HepG2 (cell line): ENCODE data around the gene AGPAT2. TPM values are rescaled to one million over a fixed set of nuclear protein-coding genes. Genes with fewer than 3 reads are reported as not detected.

Source experiments
- ATAC-seq: fragments of 200-7000 bp; cut with Tn5 transposase; 3 replicates; pipeline ENCODE4 v1.9.1; 2020; ENCODE audit warnings: mild to moderate bottlenecking, moderate library complexity
- BruUV-seq: library from RNA; stranded (reverse); fragments of 400-500 nt; replicated peaks from 2 replicates; lab custom pipeline; 2021; lab: Mats Ljungman, UMichigan
- CTCF ChIA-PET: fragments of 300-600 bp; formaldehyde crosslinking; extraction: SDS; loops from one replicate; lab custom pipeline; 2021; ENCODE audit warnings: low total read pairs, inconsistent platforms, low intra/inter-chr PET ratio; lab: Yijun Ruan, JAX
- POLR2A ChIA-PET: fragments of 350-600 bp; sonication (Branson Sonifier 250); formaldehyde crosslinking; loops from one replicate; lab custom pipeline; 2020; ENCODE audit warnings: antibody characterized with exemption, inconsistent platforms; lab: Yijun Ruan, JAX
- DNase-seq: peaks from one replicate; pipeline ENCODE4 v3.0.0-alpha.2; 2015; ENCODE audit warnings: low spot score
- FAIRE-seq: peaks from 3 replicates; lab custom pipeline; 2011; peaks lifted over from hg19 to GRCh38; lab: Jason Lieb, UNC
- H2AFZ ChIP-seq: one replicate; pipeline ENCODE4 v1.6.1; 2011; ENCODE audit warnings: low read length, inconsistent platforms
- H3K27ac ChIP-seq: fragments of 300-600 bp; 3 replicates; pipeline ENCODE4 v1.8.0; 2011; ENCODE audit warnings: mixed run types, mild to moderate bottlenecking, mixed read lengths, low read length, inconsistent platforms; ENCODE audit not compliant: insufficient read depth; ENCODE audit errors: extremely low read length
- H3K27me3 ChIP-seq, 2 experiments: fragments of 200-600 bp in 1 of 2; 2 replicates in 1 of 2; 3 replicates in 1 of 2; pipeline versions ENCODE4 v1.6.0 to v1.8.0; 2011; ENCODE audit warnings: low read length in 2 of 2, mild to moderate bottlenecking in 2 of 2, moderate library complexity in 2 of 2, inconsistent platforms in 1 of 2; ENCODE audit not compliant: insufficient read depth in 2 of 2, control insufficient read depth in 1 of 2
- H3K36me3 ChIP-seq, 2 experiments: fragments of 200-600 bp in 1 of 2; replicated peaks in 1 of 2; 2 replicates in 1 of 2; 3 replicates in 1 of 2; pipeline versions ENCODE4 v1.5.1 to v1.8.0; 2011; ENCODE audit warnings: low read length in 2 of 2, inconsistent platforms in 1 of 2; ENCODE audit not compliant: insufficient read depth in 2 of 2, control insufficient read depth in 1 of 2
- H3K4me1 ChIP-seq: 2 replicates; pipeline ENCODE4 v1.5.1; 2012; ENCODE audit warnings: low read length, inconsistent platforms; ENCODE audit not compliant: insufficient read depth
- H3K4me2 ChIP-seq: 2 replicates; pipeline ENCODE4 v1.6.0; 2011; ENCODE audit warnings: low read depth, low read length, inconsistent platforms
- H3K4me3 ChIP-seq, 3 experiments: fragments of 200-600 bp in 1 of 3; sonication (generic), shearing (Covaris generic) in 1 of 3; replicated peaks in 1 of 3; 2 replicates each; pipeline ENCODE4 v1.5.1; 2011 to 2016; ENCODE audit warnings: low read length in 3 of 3, inconsistent platforms in 2 of 3, low read depth in 2 of 3, mild to moderate bottlenecking in 2 of 3, control low read depth in 1 of 3, mixed read lengths in 1 of 3; ENCODE audit not compliant: insufficient read depth in 1 of 3
- H3K79me2 ChIP-seq: one replicate; pipeline ENCODE4 v1.6.1; 2011; ENCODE audit warnings: low read length, inconsistent platforms; ENCODE audit not compliant: insufficient read depth
- H3K9ac ChIP-seq: 2 replicates; pipeline ENCODE4 v1.6.0; 2011; ENCODE audit warnings: mild to moderate bottlenecking, low read depth, low read length, inconsistent platforms; ENCODE audit not compliant: insufficient read depth
- H3K9me3 ChIP-seq: 2 replicates; pipeline ENCODE4 v1.5.1; 2012; ENCODE audit warnings: mild to moderate bottlenecking, low read length
- H4K20me1 ChIP-seq: 2 replicates; pipeline ENCODE4 v1.6.0; 2011; ENCODE audit warnings: inconsistent platforms, mild to moderate bottlenecking, low read length, moderate library complexity; ENCODE audit not compliant: insufficient read depth
- BRCA1 ChIP-seq: sonication (generic); formaldehyde crosslinking; IDR thresholded peaks from 2 replicates; pipeline ENCODE4 v1.4.0; 2020; ENCODE audit warnings: missing genetic modification reagents
- HMG20B ChIP-seq: conservative IDR thresholded peaks from 2 replicates; pipeline ENCODE4 v1.6.1; 2016; ENCODE audit warnings: missing genetic modification reagents, missing compliant biosample characterization
- HNRNPLL ChIP-seq: fragments of 200-400 bp; formaldehyde crosslinking; IDR thresholded peaks from 2 replicates; pipeline ENCODE4 v1.6.1; 2017; ENCODE audit warnings: mild to moderate bottlenecking, low read depth, low read length; ENCODE audit not compliant: poor library complexity, severe bottlenecking
- SMARCE1 ChIP-seq: fragments of 450-650 bp; IDR thresholded peaks from 2 replicates; pipeline ENCODE4 v1.6.1; 2017; ENCODE audit warnings: borderline replicate concordance
- ZNF318 ChIP-seq: sonication (generic); formaldehyde crosslinking; IDR thresholded peaks from 2 replicates; pipeline ENCODE4 v1.4.0; 2020; ENCODE audit warnings: mild to moderate bottlenecking, missing genetic modification reagents
- ZNF709 ChIP-seq: sonication (generic); formaldehyde crosslinking; IDR thresholded peaks from 2 replicates; pipeline ENCODE4 v1.5.0; 2020; ENCODE audit warnings: mild to moderate bottlenecking, missing genetic modification reagents
- ZNF883 ChIP-seq: sonication (generic); formaldehyde crosslinking; IDR thresholded peaks from 2 replicates; pipeline ENCODE4 v1.5.1; 2020; ENCODE audit warnings: mild to moderate bottlenecking, missing genetic modification reagents; ENCODE audit errors: not compliant biosample characterization
- WGBS: methylation state at CpG from one replicate; pipeline ENCODE4 v1.1.6; 2017; ENCODE audit warnings: low lambda C conversion rate; 5-methylcytosine and 5-hydroxymethylcytosine counted together
- in situ Hi-C: cut with HindIII; loops from 2 replicates; pipeline ENCODE4 v1.10.0; 2017; ENCODE audit warnings: low pct_unique_long_range_greater_than_20kb; ENCODE audit not compliant: extremely low pct_ligation_motif_present
- intact Hi-C: fragments of 100-400 bp; cut with micrococcal nuclease; formaldehyde crosslinking; loops from one replicate; pipeline ENCODE4 v1.10.0; 2022; ENCODE audit not compliant: unreplicated experiment
- polyA plus RNA-seq, 8 experiments: library from polyadenylated mRNA; depleted of rRNA in 3 of 8; stranded (reverse) in 7 of 8; unstranded in 1 of 8; fragments of >200 nt; fragmentation: Illumina TruSeq in 4 of 8; extraction: Trizol in 4 of 8; gene quantifications; 2 replicates each; pipeline versions ENCODE4 v1.2.1 to v1.2.3, GENCODE V29; 2011 to 2016; ENCODE audit warnings: low read depth in 4 of 8, missing spikeins in 1 of 8, mixed read lengths in 1 of 8; ENCODE audit not compliant: insufficient read depth in 1 of 8
- total RNA-seq, 5 experiments: library from RNA; depleted of rRNA; stranded (reverse); fragments of >200 nt; fragmentation: Illumina TruSeq; extraction: Trizol; gene quantifications; 2 replicates each; pipeline ENCODE4 v1.2.3, GENCODE V29; 2016; ENCODE audit warnings: low read depth in 1 of 5
- TF ChIP-seq, protein P1 (sequence below), 2 experiments: sonication (generic) in 1 of 2; formaldehyde crosslinking in 1 of 2; IDR thresholded peaks; 2 replicates each; pipeline versions ENCODE4 v1.5.1 to v1.6.1; 2011 to 2020; ENCODE audit warnings: borderline replicate concordance in 1 of 2, low read depth in 1 of 2, low read length in 1 of 2, mild to moderate bottlenecking in 1 of 2, missing genetic modification reagents in 1 of 2, moderate library complexity in 1 of 2
- TF ChIP-seq, protein P2 (sequence below): sonication (generic); formaldehyde crosslinking; IDR thresholded peaks from 2 replicates; pipeline ENCODE4 v1.4.0; 2020; ENCODE audit warnings: missing genetic modification reagents

AGPAT2 gene
- total and polyA plus RNA-seq, 2 of the 13 experiments (the other 11 are each of a cell fraction or from before 2014, with no cell fraction given) = 3.9 to 25.8 TPM

- Histone ChIP-seq H3K4me1 (peaks cover 49% of the 10 kb centered on the region), H3K9me3 (no peaks in the 10 kb centered on the region), H3K36me3 (no peaks in the 10 kb centered on the region), H3K9ac (peak overlapping the region; percentile 54; the same call in 1 of the 2 replicates), H4K20me1 (no peaks in the 10 kb centered on the region), H3K4me3 (peak overlapping the region; percentile 42 to 75 (median 57); a peak in 5 of 6 replicates), H3K27me3 (peaks cover 10 to 51% of the 10 kb centered on the region in 2 experiments), H3K27ac (no peak overlapping the region), H3K79me2 (no peaks in the 10 kb centered on the region), H2AFZ (no peak overlapping the region), H3K4me2 (peak overlapping the region; percentile 68)
- POLR2A ChIA-PET = interaction anchor here (1.6 kb wide), 1 partner anchor 11 kb away, joined by 4 read pairs; no protein-coding TSS in a partner anchor
- in situ Hi-C loops = no loop called here
- no peak for FAIRE-seq
- BruUV-seq = no TSS peak
- CTCF ChIA-PET = no interaction called here
- WGBS = 6% methylated on average over 8 of the region's 19 CpGs
- DNase-seq = no peak
- intact Hi-C loops = no loop called here
- peak; percentile 31; the same call in 2 of the 3 replicates for ATAC-seq
- peak; percentile 33 for TF ChIP-seq ZNF883 (CRISPR knock-in tag)
- TF ChIP-seq BRCA1 = no peak
- no peak for TF ChIP-seq SMARCE1
- TF ChIP-seq ZNF709 = no peak
- TF ChIP-seq ZNF318 = no peak
- no peak for TF ChIP-seq HMG20B (CRISPR knock-in tag)
- peak; percentile 17 for TF ChIP-seq HNRNPLL
- TF ChIP-seq, protein P1, sequence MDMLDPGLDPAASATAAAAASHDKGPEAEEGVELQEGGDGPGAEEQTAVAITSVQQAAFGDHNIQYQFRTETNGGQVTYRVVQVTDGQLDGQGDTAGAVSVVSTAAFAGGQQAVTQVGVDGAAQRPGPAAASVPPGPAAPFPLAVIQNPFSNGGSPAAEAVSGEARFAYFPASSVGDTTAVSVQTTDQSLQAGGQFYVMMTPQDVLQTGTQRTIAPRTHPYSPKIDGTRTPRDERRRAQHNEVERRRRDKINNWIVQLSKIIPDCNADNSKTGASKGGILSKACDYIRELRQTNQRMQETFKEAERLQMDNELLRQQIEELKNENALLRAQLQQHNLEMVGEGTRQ (IDR thresholded peaks at IDR 0.05; ENCODE audit: low read depth, low read length) = no peak
- TF ChIP-seq, protein P1 (CRISPR knock-in tag; IDR thresholded peaks at IDR 0.05; ENCODE audit: borderline replicate concordance) = no peak
- TF ChIP-seq, protein P2, sequence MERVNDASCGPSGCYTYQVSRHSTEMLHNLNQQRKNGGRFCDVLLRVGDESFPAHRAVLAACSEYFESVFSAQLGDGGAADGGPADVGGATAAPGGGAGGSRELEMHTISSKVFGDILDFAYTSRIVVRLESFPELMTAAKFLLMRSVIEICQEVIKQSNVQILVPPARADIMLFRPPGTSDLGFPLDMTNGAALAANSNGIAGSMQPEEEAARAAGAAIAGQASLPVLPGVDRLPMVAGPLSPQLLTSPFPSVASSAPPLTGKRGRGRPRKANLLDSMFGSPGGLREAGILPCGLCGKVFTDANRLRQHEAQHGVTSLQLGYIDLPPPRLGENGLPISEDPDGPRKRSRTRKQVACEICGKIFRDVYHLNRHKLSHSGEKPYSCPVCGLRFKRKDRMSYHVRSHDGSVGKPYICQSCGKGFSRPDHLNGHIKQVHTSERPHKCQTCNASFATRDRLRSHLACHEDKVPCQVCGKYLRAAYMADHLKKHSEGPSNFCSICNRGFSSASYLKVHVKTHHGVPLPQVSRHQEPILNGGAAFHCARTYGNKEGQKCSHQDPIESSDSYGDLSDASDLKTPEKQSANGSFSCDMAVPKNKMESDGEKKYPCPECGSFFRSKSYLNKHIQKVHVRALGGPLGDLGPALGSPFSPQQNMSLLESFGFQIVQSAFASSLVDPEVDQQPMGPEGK (CRISPR knock-in tag) = peak; percentile 75; the same call in 1 of the 2 replicates
Measured at GRCh38 chr9:136685790-136686533, 1.3 kb downstream of the AGPAT2 start.
